ENCODE results near the gene DENND2A. TPM values are rescaled to one million over a fixed set of nuclear protein-coding genes. Genes with fewer than 3 reads are reported as not detected.

The DENND2A gene
- total RNA-seq, 1 experiment from 2014 or later = 7.3 TPM

- H3K4me2 ChIP-seq (ENCODE audit: insufficient read depth, insufficient read length, low read length) = no peak overlapping the region
- H4K5ac ChIP-seq (ENCODE audit: insufficient read length, low read depth, low read length) = no peak overlapping the region
- H4K91ac ChIP-seq (ENCODE audit: insufficient read length, low read depth, low read length) = no peak overlapping the region
- no peaks in the 10 kb centered on the region for H3K79me1 ChIP-seq (ENCODE audit: insufficient read depth, low read depth, low read length, poor library complexity, severe bottlenecking)
- H3K27ac ChIP-seq (ENCODE audit: insufficient read length, low read depth, low read length) = no peak overlapping the region
- no peaks in the 10 kb centered on the region for H3K36me3 Mint-ChIP-seq (ENCODE audit: insufficient read depth in 1 of 3, low read depth in 3 of 3)
- H2BK120ac ChIP-seq (ENCODE audit: low read depth, low read length, poor library complexity, severe bottlenecking) = no peak overlapping the region
- H3K4me1 ChIP-seq (ENCODE audit: insufficient read depth, low read length) = peaks cover 2% of the 10 kb centered on the region; the same call in 1 of the 2 replicates
- no peak overlapping the region for H3K18ac ChIP-seq (ENCODE audit: insufficient read length, low read depth, low read length)
- no peak overlapping the region; a peak in 1 of 7 replicates for H3K27ac Mint-ChIP-seq
- H2BK5ac ChIP-seq (ENCODE audit: insufficient read length, low read length) = no peak overlapping the region
- no peak overlapping the region for H3K14ac ChIP-seq (ENCODE audit: insufficient read depth, low read length)
- peaks cover 8% of the 10 kb centered on the region for H3K27me3 Mint-ChIP-seq (ENCODE audit: low read depth)
- no peak overlapping the region for H2BK12ac ChIP-seq (ENCODE audit: insufficient read length, low read depth, low read length)
- H4K20me1 ChIP-seq (ENCODE audit: control insufficient read depth, insufficient read depth, insufficient read length) = no peaks in the 10 kb centered on the region
- no peaks in the 10 kb centered on the region for H3K79me2 ChIP-seq (ENCODE audit: insufficient read depth, low read length)
- no peak for DNase-seq
- H3K56ac ChIP-seq (ENCODE audit: insufficient read length, low read depth, low read length) = no peak overlapping the region
- no CpG with 5 or more reads among the region's 11 CpGs for WGBS (ENCODE audit: extremely low coverage, insufficient read length, low lambda C conversion rate)
- no peak overlapping the region for H3T11ph ChIP-seq (ENCODE audit: low read length)
- H3K9me3 Mint-ChIP-seq = peaks cover 2 to 3% of the 10 kb centered on the region in 2 experiments; a peak in 2 of 5 replicates
- H2AFZ ChIP-seq (ENCODE audit: low read length) = no peak overlapping the region
- H3K27me3 ChIP-seq (ENCODE audit: insufficient read depth, low read length) = no peaks in the 10 kb centered on the region
- no peak for TF ChIP-seq CTCF (conservative IDR thresholded peaks at IDR 0.05)
- H3K23ac ChIP-seq (ENCODE audit: insufficient read length, low read depth, low read length) = no peak overlapping the region
- H4K8ac ChIP-seq (replicated peaks; ENCODE audit: insufficient read length, low read depth, low read length) = no peak overlapping the region
- no peaks in the 10 kb centered on the region for H3K9me3 ChIP-seq (ENCODE audit: control insufficient read depth, low read depth, low read length)
- H2AK5ac ChIP-seq (ENCODE audit: insufficient read length, low read length) = no peak overlapping the region
- no peak overlapping the region for H2BK15ac ChIP-seq (ENCODE audit: low read depth, low read length)
- H3K4me3 Mint-ChIP-seq = no peak overlapping the region
- no peak overlapping the region for H3K9ac ChIP-seq (ENCODE audit: extremely low read depth, insufficient read length, low read length)
- no peaks in the 10 kb centered on the region for H3K23me2 ChIP-seq (ENCODE audit: insufficient read length, low read depth, low read length, poor library complexity, severe bottlenecking)
- H2BK20ac ChIP-seq (ENCODE audit: low read depth, low read length, poor library complexity, severe bottlenecking) = no peak overlapping the region
- peaks cover 8 to 14% of the 10 kb centered on the region in 2 experiments; a peak in 3 of 4 replicates for H3K4me1 Mint-ChIP-seq
- no peak overlapping the region for H3K4ac ChIP-seq (ENCODE audit: low read depth, low read length)
Observed at GRCh38 chr7:140656548-140657515, 16.2 kb upstream of the DENND2A start.
